SU-DHL-6 (cell line): ENCODE results near the gene EID2B.

Experiments
- H2AFZ ChIP-seq: fragments of 200-600 bp; sonication (generic); 2 replicates; pipeline ENCODE4 v1.6.1; 2014; ENCODE audit warnings: low read depth, mild to moderate bottlenecking, moderate library complexity, mixed read lengths, antibody characterized with exemption, low read length; ENCODE audit not compliant: severe bottlenecking
- H3F3A ChIP-seq: fragments of 200-600 bp; shearing (Covaris generic); 2 replicates; pipeline ENCODE4 v1.6.0; 2016; ENCODE audit warnings: antibody characterized with exemption, mild to moderate bottlenecking; ENCODE audit not compliant: insufficient read depth
- H3K27ac ChIP-seq: fragments of 200-600 bp; sonication (generic); 2 replicates; pipeline ENCODE4 v1.5.1; 2016; ENCODE audit warnings: low read depth, mild to moderate bottlenecking, low read length, moderate library complexity, mixed read lengths
- H3K27me3 ChIP-seq: fragments of 200-600 bp; sonication (generic), shearing (Covaris generic); 2 replicates; pipeline ENCODE4 v1.6.0; 2014; ENCODE audit warnings: mild to moderate bottlenecking, low read length
- H3K36me3 ChIP-seq: fragments of 200-600 bp; sonication (generic); 2 replicates; pipeline ENCODE4 v1.6.1; 2014; ENCODE audit warnings: mild to moderate bottlenecking, low read length, mixed read lengths
- H3K4me2 ChIP-seq: fragments of 300-600, 200-600 bp; shearing (Covaris generic), sonication (generic); 2 replicates; pipeline ENCODE4 v1.6.0; 2014; ENCODE audit warnings: low read length, low read depth, mild to moderate bottlenecking; ENCODE audit not compliant: poor library complexity, severe bottlenecking
- H3K4me3 ChIP-seq: fragments of 200-600 bp; sonication (generic); 2 replicates; pipeline ENCODE4 v1.5.1; 2014; ENCODE audit warnings: antibody characterized with exemption, low read length, mild to moderate bottlenecking, mixed read lengths; ENCODE audit not compliant: insufficient read depth, poor library complexity, severe bottlenecking
- H3K79me2 ChIP-seq: fragments of 200-600 bp; sonication (generic); 2 replicates; pipeline ENCODE4 v1.6.1; 2014; ENCODE audit warnings: mild to moderate bottlenecking, low read length, moderate library complexity; ENCODE audit not compliant: insufficient read depth
- H3K9ac ChIP-seq: fragments of 200-600 bp; sonication (generic); 2 replicates; pipeline ENCODE4 v1.7.0; 2014; ENCODE audit warnings: mild to moderate bottlenecking, low read length
- H3K9me2 ChIP-seq: fragments of 200-600 bp; sonication (generic); replicated peaks from 2 replicates; pipeline ENCODE4 v1.6.1; 2014; ENCODE audit warnings: low read length; ENCODE audit not compliant: insufficient read depth
- H3K9me3 ChIP-seq: fragments of 200-600 bp; sonication (generic); 2 replicates; pipeline ENCODE4 v1.6.1; 2014; ENCODE audit warnings: low read length, mixed read lengths; ENCODE audit not compliant: insufficient read depth
- H4K20me1 ChIP-seq: fragments of 200-600 bp; sonication (generic); 2 replicates; pipeline ENCODE4 v1.6.1; 2014; ENCODE audit warnings: low read depth, mild to moderate bottlenecking, antibody characterized with exemption, low read length, moderate library complexity, mixed read lengths
- CTCF ChIP-seq: fragments of 200-600 bp; sonication (generic); IDR thresholded peaks from one replicate; pipeline ENCODE4 v1.5.1; 2017; ENCODE audit warnings: antibody characterized with exemption, mild to moderate bottlenecking, low read length, moderate library complexity; ENCODE audit not compliant: insufficient read depth, poor library complexity, severe bottlenecking
- EZH2phosphoT487 ChIP-seq: fragments of 200-600 bp; sonication (generic), shearing (Covaris generic); conservative IDR thresholded peaks from 2 replicates; pipeline ENCODE4 v1.6.1; 2018; ENCODE audit warnings: mild to moderate bottlenecking, antibody characterized with exemption, low read length, moderate library complexity, mixed read lengths

EID2B gene

GRCh38 chr19:39525205-39525604 lies 7.4 kb downstream of the EID2B start:
- H3K36me3 ChIP-seq: no peaks in the 10 kb centered on the region; the same call in 1 of the 2 replicates
- H3K27ac ChIP-seq: no peak overlapping the region
- no peaks in the 10 kb centered on the region; the same call in 1 of the 2 replicates for H3F3A ChIP-seq
- no peaks in the 10 kb centered on the region for H3K9me2 ChIP-seq
- H2AFZ ChIP-seq: no peak overlapping the region
- no peaks in the 10 kb centered on the region for H3K79me2 ChIP-seq
- no peak overlapping the region for H3K9ac ChIP-seq
- no peaks in the 10 kb centered on the region for H4K20me1 ChIP-seq
- H3K4me3 ChIP-seq: no peak overlapping the region
- no peak overlapping the region for H3K4me2 ChIP-seq
- TF ChIP-seq CTCF: no peak
- TF ChIP-seq EZH2phosphoT487: no peak
- H3K9me3 ChIP-seq: no peaks in the 10 kb centered on the region
- H3K27me3 ChIP-seq: no peaks in the 10 kb centered on the region

- no peak overlapping the region for H3K27ac ChIP-seq
- H3K36me3 ChIP-seq: no peaks in the 10 kb centered on the region; the same call in 1 of the 2 replicates
- no peak overlapping the region for H3K9ac ChIP-seq
- H3K9me2 ChIP-seq: no peaks in the 10 kb centered on the region
- H3K9me3 ChIP-seq: no peaks in the 10 kb centered on the region
- H3K27me3 ChIP-seq: no peaks in the 10 kb centered on the region
- H3K4me2 ChIP-seq: no peak overlapping the region
- H3F3A ChIP-seq: no peaks in the 10 kb centered on the region; the same call in 1 of the 2 replicates
- TF ChIP-seq EZH2phosphoT487: no peak
- TF ChIP-seq CTCF: no peak
- H2AFZ ChIP-seq: no peak overlapping the region
- no peak overlapping the region for H3K4me3 ChIP-seq
- no peaks in the 10 kb centered on the region for H4K20me1 ChIP-seq
- H3K79me2 ChIP-seq: no peaks in the 10 kb centered on the region
Measured at GRCh38 chr19:39524495-39524894, 8.2 kb downstream of the EID2B start.

GRCh38 chr19:39520541-39521484 lies 11.8 kb downstream of the EID2B start:
- Histone ChIP-seq H3K9ac (no peak overlapping the region), H3F3A (no peaks in the 10 kb centered on the region), H3K27ac (no peak overlapping the region), H3K9me3 (no peaks in the 10 kb centered on the region), H3K79me2 (no peaks in the 10 kb centered on the region), H4K20me1 (no peaks in the 10 kb centered on the region), H3K9me2 (no peaks in the 10 kb centered on the region), H2AFZ (no peak overlapping the region), H3K4me2 (no peak overlapping the region), H3K27me3 (no peaks in the 10 kb centered on the region), H3K4me3 (no peak overlapping the region), H3K36me3 (no peaks in the 10 kb centered on the region)
- TF ChIP-seq CTCF: no peak
- no peak for TF ChIP-seq EZH2phosphoT487
